KMS-11 (cell line): Measurements from ENCODE around the gene SEC22A.

Experiments
- H2AFZ ChIP-seq: fragments of 200-600 bp; sonication (generic); 2 replicates; pipeline ENCODE4 v1.6.1; 2016; ENCODE audit warnings: antibody characterized with exemption, mixed run types, low read depth
- H3K27ac ChIP-seq: fragments of 200-600 bp; sonication (generic); 2 replicates; pipeline ENCODE4 v1.6.1; 2016; ENCODE audit warnings: mild to moderate bottlenecking, mixed run types
- H3K27me3 ChIP-seq: fragments of 200-600 bp; sonication (generic); 2 replicates; pipeline ENCODE4 v1.6.1; 2017; ENCODE audit warnings: mild to moderate bottlenecking, low read depth, mixed run types, moderate library complexity; ENCODE audit not compliant: insufficient read depth
- H3K36me3 ChIP-seq: fragments of 200-600 bp; sonication (generic); 2 replicates; pipeline ENCODE4 v1.6.1; 2017; ENCODE audit warnings: mild to moderate bottlenecking, mixed run types; ENCODE audit not compliant: insufficient read depth
- H3K4me1 ChIP-seq: fragments of 200-600 bp; sonication (generic); 2 replicates; pipeline ENCODE4 v1.6.1; 2016; ENCODE audit warnings: mild to moderate bottlenecking, low read depth, mixed run types; ENCODE audit not compliant: poor library complexity, severe bottlenecking
- H3K4me2 ChIP-seq: fragments of 200-600 bp; sonication (generic); 2 replicates; pipeline ENCODE4 v1.7.0; 2016; ENCODE audit warnings: mild to moderate bottlenecking, mixed run types
- H3K4me3 ChIP-seq: fragments of 200-600 bp; sonication (generic); IDR thresholded peaks from 2 replicates; pipeline ENCODE4 v1.6.1; 2017; ENCODE audit warnings: low read depth, low read length, mixed read lengths; ENCODE audit not compliant: insufficient read depth
- H3K79me2 ChIP-seq: fragments of 200-600 bp; sonication (generic); 2 replicates; pipeline ENCODE4 v1.6.1; 2016; ENCODE audit warnings: low read depth, mixed run types; ENCODE audit not compliant: insufficient read depth
- H3K9ac ChIP-seq: fragments of 200-600 bp; sonication (generic); 2 replicates; pipeline ENCODE4 v1.6.1; 2016; ENCODE audit warnings: mild to moderate bottlenecking, mixed run types
- H4K20me1 ChIP-seq: fragments of 200-600 bp; sonication (generic); 2 replicates; pipeline ENCODE4 v1.6.1; 2016; ENCODE audit warnings: mild to moderate bottlenecking, mixed run types; ENCODE audit not compliant: insufficient read depth
- CTCF ChIP-seq: fragments of 200-600 bp; sonication (generic); conservative IDR thresholded peaks from 2 replicates; pipeline ENCODE4 v1.6.1; 2017; ENCODE audit warnings: low read depth, mild to moderate bottlenecking, antibody characterized with exemption, low read length, moderate library complexity, mixed read lengths

The SEC22A gene

GRCh38 chr3:123277106-123277505 is 75.4 kb downstream of the SEC22A start:
- Histone ChIP-seq H2AFZ (no peak overlapping the region), H3K4me1 (no peaks in the 10 kb centered on the region), H3K79me2 (no peaks in the 10 kb centered on the region), H3K4me3 (no peak overlapping the region), H4K20me1 (no peaks in the 10 kb centered on the region), H3K9ac (no peak overlapping the region), H3K4me2 (no peak overlapping the region), H3K27me3 (no peaks in the 10 kb centered on the region), H3K27ac (no peak overlapping the region), H3K36me3 (no peaks in the 10 kb centered on the region)
- no peak for TF ChIP-seq CTCF

GRCh38 chr3:123278446-123278845 is 76.7 kb downstream of the SEC22A start:
- no peak overlapping the region for H3K4me2 ChIP-seq
- no peaks in the 10 kb centered on the region for H3K36me3 ChIP-seq
- H3K4me1 ChIP-seq, result no peaks in the 10 kb centered on the region
- TF ChIP-seq CTCF, result no peak
- no peaks in the 10 kb centered on the region for H4K20me1 ChIP-seq
- H3K9ac ChIP-seq, result no peak overlapping the region
- no peak overlapping the region for H2AFZ ChIP-seq
- H3K79me2 ChIP-seq, result no peaks in the 10 kb centered on the region
- no peak overlapping the region for H3K27ac ChIP-seq
- H3K4me3 ChIP-seq, result no peak overlapping the region
- no peaks in the 10 kb centered on the region for H3K27me3 ChIP-seq

- no peaks in the 10 kb centered on the region for H3K36me3 ChIP-seq
- no peaks in the 10 kb centered on the region for H3K79me2 ChIP-seq
- TF ChIP-seq CTCF, result no peak
Measured at GRCh38 chr3:123279121-123279520, 77.4 kb downstream of the SEC22A start.

GRCh38 chr3:123281406-123281805 is 79.7 kb downstream of the SEC22A start:
- Histone ChIP-seq H3K36me3 (no peaks in the 10 kb centered on the region), H2AFZ (no peak overlapping the region), H3K4me2 (no peak overlapping the region), H3K79me2 (no peaks in the 10 kb centered on the region), H3K27ac (no peak overlapping the region), H3K4me3 (no peak overlapping the region), H3K9ac (no peak overlapping the region), H4K20me1 (no peaks in the 10 kb centered on the region), H3K27me3 (no peaks in the 10 kb centered on the region), H3K4me1 (no peaks in the 10 kb centered on the region)
- no peak for TF ChIP-seq CTCF

More at GRCh38 chr3:123279121-123279520, 77.4 kb downstream of the SEC22A start:
- Histone ChIP-seq H3K9ac (no peak overlapping the region), H3K27ac (no peak overlapping the region), H3K4me1 (no peaks in the 10 kb centered on the region), H2AFZ (no peak overlapping the region), H4K20me1 (no peaks in the 10 kb centered on the region), H3K4me2 (no peak overlapping the region), H3K27me3 (no peaks in the 10 kb centered on the region), H3K4me3 (no peak overlapping the region)
